HFFc6 (cell line): ENCODE data around the gene IRF1. TPM values are rescaled to one million over a fixed set of nuclear protein-coding genes. Genes with fewer than 3 reads are reported as not detected.
"Not testable (repeated sequence)": the region's sequence is repeated elsewhere in the genome, so short reads cannot be mapped to it uniquely, and the experiment has no call there.

Experiments
- DNase-seq: peaks from one replicate; pipeline ENCODE4 v3.0.0-alpha.2; 2018
- H3K27ac Mint-ChIP-seq: 2 replicates; pipeline ENCODE4 v1.8.0; 2020; ENCODE audit warnings: mild to moderate bottlenecking, mixed read lengths
- H3K27me3 Mint-ChIP-seq: 2 replicates; pipeline ENCODE4 v1.8.0; 2021; ENCODE audit warnings: mild to moderate bottlenecking, moderate library complexity, mixed read lengths; ENCODE audit not compliant: insufficient read depth
- H3K36me3 Mint-ChIP-seq: 2 replicates; pipeline ENCODE4 v1.8.0; 2021; ENCODE audit warnings: low read depth, mixed read lengths
- H3K4me1 Mint-ChIP-seq: 2 replicates; pipeline ENCODE4 v1.8.0; 2020; ENCODE audit warnings: low read depth, mixed read lengths
- H3K4me3 Mint-ChIP-seq: 2 replicates; pipeline ENCODE4 v1.8.0; 2020; ENCODE audit warnings: mild to moderate bottlenecking, moderate library complexity, mixed read lengths
- H3K9me3 Mint-ChIP-seq: 2 replicates; pipeline ENCODE4 v1.8.0; 2020; ENCODE audit warnings: mild to moderate bottlenecking, mixed read lengths
- CTCF ChIP-seq: fragments of 200-600 bp; sonication (generic); IDR thresholded peaks from 2 replicates; pipeline ENCODE4 v1.5.0; 2021; ENCODE audit warnings: antibody characterized with exemption, mild to moderate bottlenecking
- total RNA-seq, 6 experiments: library from RNA; stranded (reverse); fragmentation: NEBNext Ultra II Directional; extraction: Animal tissue kit (Norgen Biotek cat#: 25700); gene quantifications; 2 replicates in 1 of 6; 3 replicates in 5 of 6; pipeline ENCODE4 v1.2.3, GENCODE V29; 2021

IRF1 gene
- total RNA-seq, 6 experiments from 2014 or later, result 9.8 to 19.7 (median 17.3) TPM

- Mint-ChIP-seq H3K4me3 (no peak overlapping the region), H3K9me3 (no peaks in the 10 kb centered on the region), H3K27ac (no peak overlapping the region), H3K36me3 (peaks cover 23% of the 10 kb centered on the region), H3K27me3 (no peaks in the 10 kb centered on the region; the same call in 1 of the 2 replicates), H3K4me1 (peaks cover 16% of the 10 kb centered on the region)
- TF ChIP-seq CTCF, result no peak
- no peak for DNase-seq
Observed at GRCh38 chr5:132486318-132487094, 4.1 kb downstream of the IRF1 start.

- H3K4me1 Mint-ChIP-seq, result peaks cover 12% of the 10 kb centered on the region
- TF ChIP-seq CTCF, result no peak
- H3K36me3 Mint-ChIP-seq, result peaks cover 23% of the 10 kb centered on the region
- no peak overlapping the region for H3K4me3 Mint-ChIP-seq
- H3K27me3 Mint-ChIP-seq, result no peaks in the 10 kb centered on the region; the same call in 1 of the 2 replicates
- no peak overlapping the region; the same call in 1 of the 2 replicates for H3K27ac Mint-ChIP-seq
- no peaks in the 10 kb centered on the region for H3K9me3 Mint-ChIP-seq
- DNase-seq, result no peak
Observed at GRCh38 chr5:132485641-132486317, 4.8 kb downstream of the IRF1 start.

- DNase-seq, H3K9me3 Mint-ChIP-seq, H3K27me3 Mint-ChIP-seq, H3K27ac Mint-ChIP-seq, H3K4me3 Mint-ChIP-seq: not testable (repeated sequence)
- H3K36me3 Mint-ChIP-seq, result peaks cover 23% of the 10 kb centered on the region
- H3K4me1 Mint-ChIP-seq, result peaks cover 12% of the 10 kb centered on the region
Observed at GRCh38 chr5:132484876-132485640, 5.5 kb downstream of the IRF1 start.

GRCh38 chr5:132484391-132484725 is 6.2 kb downstream of the IRF1 start:
- Mint-ChIP-seq H3K4me3 (no peak overlapping the region), H3K27ac (no peak overlapping the region), H3K4me1 (peaks cover 11% of the 10 kb centered on the region), H3K36me3 (peaks cover 23% of the 10 kb centered on the region), H3K27me3 (no peaks in the 10 kb centered on the region; the same call in 1 of the 2 replicates), H3K9me3 (no peaks in the 10 kb centered on the region)
- DNase-seq, result no peak
- TF ChIP-seq CTCF, result no peak

GRCh38 chr5:132483661-132484390 is 6.7 kb downstream of the IRF1 start:
- no peak for TF ChIP-seq CTCF
- Mint-ChIP-seq H3K36me3 (peaks cover 23% of the 10 kb centered on the region), H3K4me1 (peaks cover 8% of the 10 kb centered on the region), H3K9me3 (no peaks in the 10 kb centered on the region), H3K27me3 (no peaks in the 10 kb centered on the region; the same call in 1 of the 2 replicates), H3K4me3 (no peak overlapping the region), H3K27ac (no peak overlapping the region)
- DNase-seq, result no peak
